ENCODE measurements around the gene ARIH1. TPM values are rescaled to one million over a fixed set of nuclear protein-coding genes. Genes with fewer than 3 reads are reported as not detected.

The ARIH1 gene
- total and polyA plus RNA-seq, 2 experiments from 2014 or later = 24.5 to 29.5 TPM

DNA sequence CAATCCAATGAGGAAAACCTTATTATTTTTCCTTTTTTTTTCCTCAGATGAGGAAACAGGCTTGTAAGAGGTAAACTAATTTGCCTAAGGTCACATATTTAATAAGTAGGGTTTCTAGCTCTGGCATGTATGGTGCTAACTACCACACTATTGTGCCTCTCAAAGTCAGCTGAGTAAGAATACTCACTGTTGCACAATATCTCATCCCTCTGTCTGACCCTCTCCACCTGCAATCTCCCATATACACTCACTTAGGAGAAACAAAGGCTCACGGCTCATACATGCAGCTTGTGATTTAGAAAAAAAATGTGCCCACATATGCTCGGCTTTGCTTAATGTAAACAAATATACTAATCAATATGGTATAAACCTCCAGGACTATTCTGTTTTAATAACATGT lies 10.4 kb upstream of the ARIH1 start:
- Histone ChIP-seq H3K36me3 (ENCODE audit: low read depth) (no peaks in the 10 kb centered on the region), H2AFZ (no peak overlapping the region), H3K4me2 (ENCODE audit: unreplicated experiment) (no peak overlapping the region), H3K9ac (no peak overlapping the region), H3K4me1 (ENCODE audit: insufficient read depth) (no peaks in the 10 kb centered on the region), H3K79me2 (ENCODE audit: insufficient read depth) (no peaks in the 10 kb centered on the region), H4K20me1 (ENCODE audit: insufficient read depth) (no peaks in the 10 kb centered on the region), H3K27ac (no peak overlapping the region), H3K27me3 (replicated peaks; ENCODE audit: insufficient read depth) (no peaks in the 10 kb centered on the region), H3K9me3 (ENCODE audit: low read depth) (no peaks in the 10 kb centered on the region), H3K4me3 (no peak overlapping the region), H3K9me2 (ENCODE audit: insufficient read depth) (no peaks in the 10 kb centered on the region), H3F3A (ENCODE audit: insufficient read depth) (no peaks in the 10 kb centered on the region)
- WGBS, 2 experiments (ENCODE audit: low coverage in 1 of 2, low lambda C conversion rate in 2 of 2, missing lambda C conversion rate in 2 of 2) = 92 to 98% methylated on average over 2 of the region's 2 CpGs
- DNase-seq = no peak
- in situ Hi-C loops (cut with MboI) = no loop called here
- TF ChIP-seq EZH2 (IDR thresholded peaks at IDR 0.05; ENCODE audit: insufficient read depth, poor library complexity, severe bottlenecking) = no peak
- no peak for TF ChIP-seq EZH2phosphoT487 (IDR thresholded peaks at IDR 0.05; ENCODE audit: insufficient read depth, low read depth)

DNA sequence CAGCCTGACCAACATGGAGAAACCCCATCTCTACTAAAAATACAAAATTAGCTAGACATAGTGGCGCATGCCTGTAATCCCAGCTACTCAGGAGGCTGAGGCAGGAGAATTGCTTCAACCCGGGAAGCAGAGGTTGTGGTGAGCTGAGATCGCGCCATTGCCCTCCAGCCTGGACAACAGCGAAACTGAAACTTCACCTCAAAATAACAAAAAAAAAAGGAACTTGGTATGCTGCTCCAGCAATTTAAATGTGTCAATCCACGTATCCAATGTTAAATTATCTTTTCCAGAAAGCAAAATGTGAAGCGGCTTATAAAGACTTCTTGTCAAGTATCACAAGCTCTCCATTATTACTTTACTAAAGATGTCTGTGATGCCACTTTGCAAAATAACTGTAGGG lies 9.9 kb upstream of the ARIH1 start:
- 89 to 90% methylated on average over 7 of the region's 7 CpGs for WGBS, 2 experiments (ENCODE audit: low coverage in 1 of 2, low lambda C conversion rate in 2 of 2, missing lambda C conversion rate in 2 of 2)
- Histone ChIP-seq H3K27me3 (replicated peaks; ENCODE audit: insufficient read depth) (no peaks in the 10 kb centered on the region), H3K9ac (no peak overlapping the region), H3K9me2 (ENCODE audit: insufficient read depth) (no peaks in the 10 kb centered on the region), H3K79me2 (ENCODE audit: insufficient read depth) (no peaks in the 10 kb centered on the region), H3K9me3 (ENCODE audit: low read depth) (no peaks in the 10 kb centered on the region), H3K4me2 (ENCODE audit: unreplicated experiment) (no peak overlapping the region), H3K4me3 (no peak overlapping the region), H2AFZ (no peak overlapping the region), H3F3A (ENCODE audit: insufficient read depth) (no peaks in the 10 kb centered on the region), H3K27ac (no peak overlapping the region), H3K36me3 (ENCODE audit: low read depth) (no peaks in the 10 kb centered on the region), H3K4me1 (ENCODE audit: insufficient read depth) (no peaks in the 10 kb centered on the region), H4K20me1 (ENCODE audit: insufficient read depth) (no peaks in the 10 kb centered on the region)
- TF ChIP-seq EZH2phosphoT487 (IDR thresholded peaks at IDR 0.05; ENCODE audit: insufficient read depth, low read depth) (no peak), EZH2 (IDR thresholded peaks at IDR 0.05; ENCODE audit: insufficient read depth, poor library complexity, severe bottlenecking) (no peak)
- in situ Hi-C loops (cut with MboI) = no loop called here
- no peak for DNase-seq

DNA sequence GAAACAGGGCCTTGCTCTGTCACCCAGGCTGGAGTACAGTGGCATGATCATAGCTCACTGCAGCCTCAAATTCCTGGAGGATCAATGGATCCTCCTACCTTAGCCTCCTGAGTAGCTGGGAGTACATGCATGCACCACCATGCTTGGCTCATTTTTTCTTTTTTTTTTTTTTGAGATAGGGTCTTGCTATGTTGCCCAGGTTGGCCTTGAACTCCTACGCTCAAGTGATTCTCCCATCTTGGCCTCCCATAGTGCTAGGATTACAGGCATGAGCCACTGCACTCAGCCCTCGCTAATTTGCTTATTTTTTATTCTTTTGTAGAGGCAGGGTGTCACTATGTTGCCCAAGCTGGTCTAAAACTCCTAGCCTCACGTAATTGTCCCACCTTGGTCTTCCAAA lies 6.0 kb upstream of the ARIH1 start:
- no peaks in the 10 kb centered on the region for H3K9me3 ChIP-seq (ENCODE audit: low read depth)
- no peak overlapping the region for H3K4me3 ChIP-seq
- H4K20me1 ChIP-seq (ENCODE audit: insufficient read depth) = no peaks in the 10 kb centered on the region
- WGBS, 2 experiments (ENCODE audit: low coverage in 1 of 2, low lambda C conversion rate in 2 of 2, missing lambda C conversion rate in 2 of 2) = 85 to 91% methylated on average over 3 of the region's 3 CpGs
- H2AFZ ChIP-seq = no peak overlapping the region
- H3K9me2 ChIP-seq (ENCODE audit: insufficient read depth) = no peaks in the 10 kb centered on the region
- H3F3A ChIP-seq (ENCODE audit: insufficient read depth) = peaks cover 2% of the 10 kb centered on the region; the same call in 1 of the 2 replicates
- H3K4me1 ChIP-seq (ENCODE audit: insufficient read depth) = peaks cover 7% of the 10 kb centered on the region; the same call in 1 of the 2 replicates
- in situ Hi-C loops (cut with MboI) = no loop called here
- no peak for DNase-seq
- no peaks in the 10 kb centered on the region for H3K36me3 ChIP-seq (ENCODE audit: low read depth)
- H3K9ac ChIP-seq = no peak overlapping the region
- H3K79me2 ChIP-seq (ENCODE audit: insufficient read depth) = no peaks in the 10 kb centered on the region; the same call in 1 of the 2 replicates
- TF ChIP-seq EZH2 (IDR thresholded peaks at IDR 0.05; ENCODE audit: insufficient read depth, poor library complexity, severe bottlenecking) = no peak
- TF ChIP-seq EZH2phosphoT487 (IDR thresholded peaks at IDR 0.05; ENCODE audit: insufficient read depth, low read depth) = no peak
- H3K27ac ChIP-seq = no peak overlapping the region
- no peak overlapping the region for H3K4me2 ChIP-seq (ENCODE audit: unreplicated experiment)
- no peaks in the 10 kb centered on the region for H3K27me3 ChIP-seq (replicated peaks; ENCODE audit: insufficient read depth)

DNA sequence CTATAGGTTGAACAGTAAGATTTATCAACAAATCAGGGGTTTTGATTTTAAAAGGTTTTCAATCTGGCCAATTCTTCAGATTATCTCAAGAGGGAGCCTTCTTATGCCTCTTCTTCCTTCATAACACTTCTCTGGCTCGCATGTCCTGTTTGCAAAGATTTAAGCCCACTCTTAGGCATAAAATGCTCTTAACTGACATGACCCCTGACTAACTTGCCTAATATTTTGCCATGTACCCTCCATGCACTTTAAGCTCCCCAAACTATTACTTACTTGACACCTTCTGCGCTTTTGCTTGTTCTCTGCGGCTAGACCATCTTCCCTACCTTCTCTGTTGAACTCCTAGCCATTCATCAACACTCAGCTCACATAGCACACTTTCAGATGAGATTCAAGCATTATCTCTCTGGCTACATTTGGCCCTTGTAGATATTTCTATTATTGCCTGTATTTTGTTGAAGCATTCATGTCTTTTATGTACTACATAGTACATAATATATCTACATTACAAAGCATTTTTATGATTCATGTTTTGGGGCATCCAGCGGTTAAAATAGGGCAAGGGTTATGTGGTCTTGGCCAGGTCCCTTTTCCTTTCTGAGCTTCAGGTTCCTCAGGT lies 1.0 kb upstream of the ARIH1 start:
- peaks cover 34% of the 10 kb centered on the region for H3K79me2 ChIP-seq (ENCODE audit: insufficient read depth)
- peaks cover 30% of the 10 kb centered on the region for H3F3A ChIP-seq (ENCODE audit: insufficient read depth)
- peaks cover 31% of the 10 kb centered on the region for H3K4me1 ChIP-seq (ENCODE audit: insufficient read depth)
- peak overlapping the region; percentile 99 for H3K9ac ChIP-seq
- TF ChIP-seq EZH2 (IDR thresholded peaks at IDR 0.05; ENCODE audit: insufficient read depth, poor library complexity, severe bottlenecking) (no peak), EZH2phosphoT487 (IDR thresholded peaks at IDR 0.05; ENCODE audit: insufficient read depth, low read depth) (no peak)
- peak overlapping the region; percentile 99 for H3K4me3 ChIP-seq
- 27 to 30% methylated on average over 4 of the region's 4 CpGs for WGBS, 2 experiments (ENCODE audit: low coverage in 1 of 2, low lambda C conversion rate in 2 of 2, missing lambda C conversion rate in 2 of 2)
- peak overlapping the region; percentile 84 for H2AFZ ChIP-seq
- peak overlapping the region; percentile 99 for H3K27ac ChIP-seq
- no peaks in the 10 kb centered on the region for H3K9me3 ChIP-seq (ENCODE audit: low read depth)
- no peaks in the 10 kb centered on the region for H3K9me2 ChIP-seq (ENCODE audit: insufficient read depth)
- in situ Hi-C loops (cut with MboI) = no loop called here
- peak overlapping the region; percentile 88 for H3K4me2 ChIP-seq (ENCODE audit: unreplicated experiment)
- DNase-seq = peak; percentile 67
- no peaks in the 10 kb centered on the region for H3K27me3 ChIP-seq (replicated peaks; ENCODE audit: insufficient read depth)
- 0 out of 2 replicates have a peak, but pooled peaks cover 13% of the 10 kb centered on the region for H3K36me3 ChIP-seq (ENCODE audit: low read depth)
- peaks cover 18% of the 10 kb centered on the region; the same call in 1 of the 2 replicates for H4K20me1 ChIP-seq (ENCODE audit: insufficient read depth)
